GM19467 (cell line): Measurements from ENCODE around the gene ZBTB42.
"Not testable (repeated sequence)": the region's sequence is repeated elsewhere in the genome, so short reads cannot be mapped to it uniquely, and the experiment has no call there.

Experiments used
- ATAC-seq: cut with Tn5 transposase; IDR thresholded peaks from one replicate; pipeline ENCODE4 v1.9.1; 2021; ENCODE audit warnings: mild to moderate bottlenecking, moderate library complexity; ENCODE audit not compliant: unreplicated experiment

ZBTB42 gene

GRCh38 chr14:104805941-104806624, 5.2 kb downstream of the ZBTB42 start:
- ATAC-seq = no peak

DNA sequence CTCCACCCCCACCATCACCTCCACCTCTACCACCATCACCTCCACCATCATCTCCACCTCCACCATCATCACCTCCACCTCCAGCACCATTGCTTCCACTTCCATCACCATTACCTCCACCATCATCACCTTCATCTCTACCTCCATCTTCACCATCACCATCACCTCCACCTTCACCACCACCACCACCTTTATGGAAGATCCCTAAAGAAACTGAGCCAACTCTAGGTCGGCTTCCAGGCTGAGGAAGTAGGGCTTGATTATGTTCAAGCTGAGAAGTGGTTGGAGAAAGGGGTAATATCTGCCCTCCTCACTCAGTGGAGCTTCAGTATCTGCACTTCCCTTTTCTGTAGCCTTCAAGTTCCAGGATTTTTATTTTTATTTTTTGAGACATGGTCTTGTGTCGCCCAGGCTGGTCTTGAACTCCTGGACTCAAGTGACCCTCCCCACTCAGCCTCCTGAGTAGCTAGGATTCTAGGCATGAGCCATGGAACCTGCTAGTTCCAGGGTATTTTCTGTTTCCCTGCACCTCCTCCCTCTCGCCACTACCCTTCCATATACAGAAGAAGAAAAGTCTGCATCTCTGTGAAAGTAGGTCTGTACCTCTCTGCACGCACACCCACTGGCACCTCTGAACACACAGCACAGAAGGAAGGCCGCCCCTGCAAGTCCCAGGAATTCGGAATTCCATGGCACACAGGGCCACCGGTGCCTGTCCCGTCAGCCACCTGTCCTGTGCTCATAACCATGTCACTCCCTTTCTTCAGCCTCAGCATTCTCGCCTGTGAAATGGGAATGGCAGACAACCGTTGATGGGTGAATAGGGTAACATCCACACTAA, 5.9 kb downstream of the ZBTB42 start:
- no peak for ATAC-seq

- no peak for ATAC-seq
These were observed 7.6 kb downstream of the ZBTB42 start for GRCh38 chr14:104808456-104808855.

DNA sequence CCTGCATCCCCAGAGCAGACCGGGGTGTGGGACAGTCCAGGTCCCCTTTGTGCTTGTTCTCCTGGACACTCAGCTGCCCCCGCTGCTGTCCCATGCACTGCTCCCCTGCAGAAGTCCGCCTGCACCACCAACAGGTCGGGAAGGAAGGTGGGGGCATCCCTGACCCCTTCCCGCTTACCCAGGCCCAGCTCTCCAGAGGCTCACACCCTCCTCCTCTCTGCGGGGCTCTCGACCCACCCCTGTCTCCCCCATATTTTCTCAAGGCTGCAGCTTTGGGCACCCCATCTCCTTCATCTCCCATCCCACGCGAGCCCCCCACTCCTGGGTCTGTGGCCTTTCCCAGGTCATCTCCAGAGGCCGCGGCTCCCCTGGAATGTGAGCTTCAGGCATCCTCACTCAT, 9.4 kb downstream of the ZBTB42 start:
- no peak for ATAC-seq

DNA sequence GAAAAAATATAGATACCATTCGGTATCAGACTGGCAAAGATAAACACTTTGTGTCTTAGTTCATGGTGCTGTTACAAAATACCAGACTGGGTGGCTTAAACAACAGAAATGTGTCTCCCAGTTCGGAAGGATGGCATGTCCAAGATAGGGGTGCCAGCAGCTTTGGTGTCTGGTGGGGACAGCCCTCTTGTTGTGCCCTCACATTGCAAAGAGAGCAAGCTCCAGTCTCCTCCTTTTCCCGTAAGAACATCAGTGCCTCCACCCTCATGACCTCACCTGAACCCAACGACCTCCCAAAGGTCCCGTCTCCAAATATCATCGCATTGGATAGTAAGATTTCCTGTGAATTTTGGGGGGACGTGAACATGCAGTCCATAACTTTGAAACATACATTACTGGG, 12.4 kb downstream of the ZBTB42 start:
- no peak for ATAC-seq

DNA sequence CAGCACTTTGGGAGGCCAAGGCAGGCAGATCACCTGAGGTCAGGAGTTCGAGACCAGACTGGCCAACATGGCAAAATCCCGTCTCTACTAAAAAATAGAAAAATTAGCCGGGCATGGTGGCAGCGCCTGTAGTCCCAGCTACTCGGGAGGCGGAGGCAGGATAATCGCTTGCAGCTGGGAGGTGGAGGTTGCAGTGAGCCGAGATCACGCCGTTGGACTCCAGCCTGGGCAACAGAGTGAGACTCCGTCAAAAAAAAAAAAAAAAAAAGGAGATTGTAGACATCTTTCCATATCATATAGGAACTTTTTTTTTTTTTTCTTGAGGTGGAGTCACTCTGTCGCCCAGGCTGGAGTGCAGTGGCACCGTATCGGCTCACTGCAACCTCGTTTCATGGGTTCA, 13.8 kb downstream of the ZBTB42 start:
- not testable (repeated sequence) for ATAC-seq

DNA sequence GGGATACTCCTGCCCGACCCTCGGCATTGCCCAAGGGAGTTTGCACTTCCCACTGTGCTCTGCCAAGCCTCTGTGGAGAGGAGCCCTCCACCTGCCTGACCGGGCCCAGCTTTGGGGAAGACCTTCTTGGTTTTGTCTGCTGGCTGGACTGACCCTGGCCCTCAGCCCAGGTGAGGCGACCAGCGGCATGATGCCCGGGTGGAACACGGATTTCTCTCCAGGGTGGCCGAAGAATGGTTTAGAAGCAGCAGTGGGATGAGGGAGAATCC, 15.6 kb downstream of the ZBTB42 start:
- ATAC-seq = no peak

- ATAC-seq = no peak
These were observed 17.2 kb downstream of the ZBTB42 start for GRCh38 chr14:104817930-104818713.

GRCh38 chr14:104818714-104819161, 17.8 kb downstream of the ZBTB42 start:
- ATAC-seq = no peak

DNA sequence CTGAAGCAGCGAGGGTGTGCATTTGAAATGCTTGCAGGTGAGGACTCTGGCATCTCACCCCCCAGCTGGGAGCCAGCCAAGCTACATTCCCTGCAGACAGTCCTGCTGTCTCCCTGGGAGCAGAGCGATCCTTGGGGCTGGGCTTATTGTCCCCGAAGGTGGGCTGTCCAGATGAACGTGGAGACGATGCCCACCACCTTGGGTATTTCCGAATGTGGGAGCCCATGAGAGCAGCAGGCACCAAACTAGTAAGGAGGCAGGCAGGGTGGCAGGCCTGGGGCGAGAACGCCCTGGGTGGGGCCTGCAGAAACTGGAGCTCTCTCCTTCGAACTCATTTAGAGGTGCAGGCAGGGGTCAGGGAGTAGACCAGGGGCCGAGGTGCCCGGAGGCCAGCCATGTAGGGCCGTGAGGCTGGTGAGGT, 18.5 kb downstream of the ZBTB42 start:
- no peak for ATAC-seq

GRCh38 chr14:104820669-104821228, 19.8 kb downstream of the ZBTB42 start:
- no peak for ATAC-seq

- ATAC-seq = no peak
These were observed 20.5 kb downstream of the ZBTB42 start for GRCh38 chr14:104821229-104821945.

GRCh38 chr14:104821971-104822608, 21.2 kb downstream of the ZBTB42 start:
- no peak for ATAC-seq

DNA sequence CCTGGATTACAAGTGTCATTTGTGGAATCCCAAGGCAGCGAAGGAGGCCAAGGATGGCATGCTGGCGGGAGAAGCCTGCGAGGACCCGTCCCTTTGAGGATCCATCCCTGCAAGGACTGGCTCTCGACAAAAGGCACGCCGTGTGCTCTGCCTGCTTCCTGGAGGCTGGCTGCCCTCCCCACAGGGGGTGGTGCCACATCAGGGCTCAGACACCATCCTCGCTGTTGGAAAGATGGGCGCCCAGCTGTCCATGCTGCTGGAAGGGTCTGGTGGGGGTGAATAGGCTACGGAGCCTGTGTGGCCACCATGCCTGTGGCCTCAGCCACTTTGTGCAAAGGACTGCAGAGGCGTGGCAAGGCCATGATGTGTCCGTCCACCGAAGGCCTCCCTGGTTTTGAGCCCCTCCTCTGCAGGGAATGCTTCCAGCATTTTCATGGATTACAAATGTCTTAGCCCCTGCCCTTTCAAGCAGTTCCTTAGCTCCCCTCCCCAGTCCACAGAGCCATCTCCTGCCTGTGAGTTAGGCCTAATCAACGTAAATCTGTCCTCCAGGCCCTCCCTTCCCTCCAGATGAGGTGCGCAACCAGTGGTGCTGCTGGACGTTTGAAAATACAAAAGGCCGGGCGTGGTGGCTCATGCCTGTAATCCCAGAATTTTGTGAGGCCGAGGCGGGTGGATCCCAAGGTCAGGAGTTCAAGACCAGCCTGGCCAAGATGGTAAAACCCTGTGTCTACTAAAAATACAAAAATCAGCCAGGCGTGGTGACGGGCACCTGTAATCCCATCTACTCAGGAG, 22.1 kb downstream of the ZBTB42 start:
- no peak for ATAC-seq

- no peak for ATAC-seq
These were observed 23.6 kb downstream of the ZBTB42 start for GRCh38 chr14:104824353-104824997.

- no peak for ATAC-seq
These were observed 25.4 kb downstream of the ZBTB42 start for GRCh38 chr14:104826189-104826860.

GRCh38 chr14:104826861-104827176, 25.9 kb downstream of the ZBTB42 start:
- no peak for ATAC-seq

DNA sequence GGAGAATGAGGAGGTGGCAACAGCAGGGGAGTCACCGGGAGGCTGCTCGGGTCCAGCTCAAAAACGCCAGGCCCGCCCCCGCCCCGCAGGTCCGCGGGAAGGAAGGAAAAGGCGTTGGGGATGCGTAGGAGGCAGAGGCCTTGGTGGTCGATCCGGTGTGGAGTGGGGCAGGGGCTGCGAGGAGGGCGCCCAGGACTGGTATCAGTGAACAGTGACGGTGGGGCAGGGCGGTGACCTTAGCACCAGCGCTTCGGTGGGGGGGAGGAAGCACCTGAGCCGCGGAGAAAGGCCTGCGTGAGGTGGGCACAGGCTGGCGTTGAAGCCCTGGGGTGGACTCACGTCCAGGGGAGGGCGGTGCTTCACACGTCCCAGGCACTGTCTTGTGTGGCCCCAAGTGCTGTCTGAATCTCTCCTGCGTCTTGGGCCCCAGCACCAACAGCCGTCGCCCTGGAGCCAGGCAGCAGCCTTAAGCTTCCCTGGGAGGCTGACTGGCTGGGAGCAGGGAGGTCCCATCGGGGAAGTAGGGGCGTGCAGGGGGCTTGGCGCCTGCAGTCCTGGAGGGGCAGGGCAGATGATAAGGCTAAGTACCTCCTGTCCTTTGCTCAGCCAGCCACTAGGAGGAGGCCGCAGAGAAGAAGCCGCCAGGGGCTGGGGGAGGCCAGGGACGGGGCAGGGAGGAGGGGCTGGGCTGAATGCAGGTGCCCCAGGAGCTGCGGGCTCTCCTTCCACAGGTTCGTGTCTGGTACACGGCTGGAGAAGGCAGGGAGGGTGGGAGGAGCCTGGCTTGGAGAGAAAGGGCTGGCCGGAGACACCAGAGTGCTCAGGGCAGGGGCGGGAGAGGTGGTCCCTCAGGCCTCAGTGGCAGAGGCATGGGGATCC, 26.5 kb downstream of the ZBTB42 start:
- no peak for ATAC-seq
